Activated T-helper 9 cell treated with anti-CD3 and anti-CD28 coated beads, Interleukin-2, amount 50 U/mL, for 16 hours (primary cell): ENCODE measurements around the gene TDRD5.
"Not testable (repeated sequence)": the region's sequence is repeated elsewhere in the genome, so short reads cannot be mapped to it uniquely, and the experiment has no call there.

Experiments used
- DNase-seq: peaks from one replicate; pipeline ENCODE4 v3.0.0-alpha.2; 2020; ENCODE audit warnings: low read depth

The TDRD5 gene

GRCh38 chr1:179599623-179600249 is 8.1 kb downstream of the TDRD5 start:
- DNase-seq = no peak

- no peak for DNase-seq
Observed at GRCh38 chr1:179601093-179601492, 9.5 kb downstream of the TDRD5 start.

- DNase-seq = no peak
Observed at GRCh38 chr1:179612361-179612760, 20.7 kb downstream of the TDRD5 start.

- DNase-seq = no peak
Observed at GRCh38 chr1:179630719-179631118, 39.1 kb downstream of the TDRD5 start.

- no peak for DNase-seq
Observed at GRCh38 chr1:179632868-179633267, 41.2 kb downstream of the TDRD5 start.

GRCh38 chr1:179637211-179637860 is 45.7 kb downstream of the TDRD5 start:
- no peak for DNase-seq

- DNase-seq = no peak
Observed at GRCh38 chr1:179661018-179661417, 69.4 kb downstream of the TDRD5 start.

- DNase-seq = no peak
Observed at GRCh38 chr1:179663810-179664209, 72.2 kb downstream of the TDRD5 start.

GRCh38 chr1:179677882-179678281 is 86.2 kb downstream of the TDRD5 start:
- DNase-seq = no peak

- DNase-seq = not testable (repeated sequence)
Observed at GRCh38 chr1:179694530-179694929, 102.9 kb downstream of the TDRD5 start.

- DNase-seq = no peak
Observed at GRCh38 chr1:179702946-179703539, 111.4 kb downstream of the TDRD5 start.

GRCh38 chr1:179706339-179706941 is 114.8 kb downstream of the TDRD5 start:
- DNase-seq = peak; percentile 12

GRCh38 chr1:179707406-179707805 is 115.8 kb downstream of the TDRD5 start:
- no peak for DNase-seq

- DNase-seq = no peak
Observed at GRCh38 chr1:179708434-179709195, 117.0 kb downstream of the TDRD5 start.

GRCh38 chr1:179709841-179710329 is 118.3 kb downstream of the TDRD5 start:
- no peak for DNase-seq

GRCh38 chr1:179714159-179714558 is 122.5 kb downstream of the TDRD5 start:
- no peak for DNase-seq

- DNase-seq = no peak
Observed at GRCh38 chr1:179714623-179715022, 123.0 kb downstream of the TDRD5 start.

GRCh38 chr1:179719272-179719671 is 127.6 kb downstream of the TDRD5 start:
- no peak for DNase-seq

GRCh38 chr1:179728271-179728670 is 136.6 kb downstream of the TDRD5 start:
- DNase-seq = no peak

GRCh38 chr1:179729881-179730280 is 138.2 kb downstream of the TDRD5 start:
- no peak for DNase-seq

- DNase-seq = no peak
Observed at GRCh38 chr1:179731643-179732042, 140.0 kb downstream of the TDRD5 start.
